Right lung (tissue), 5 donors: ENCODE results near the gene FEM1B. TPM values are rescaled to one million over a fixed set of nuclear protein-coding genes. Genes with fewer than 3 reads are reported as not detected.

Source experiments
- DNase-seq, 2 donors: peaks; one replicate each; pipeline ENCODE4 v3.0.0-alpha.2; 2013
- polyA plus RNA-seq, 5 donors: library from polyadenylated mRNA; unstranded; fragments of 120-200 nt; gene quantifications; one replicate each; pipeline versions ENCODE4 v1.2.1 to v1.2.3, GENCODE V29; 2013; ENCODE audit warnings: inconsistent platforms in 1 of 5, low replicate concordance in 1 of 5; ENCODE audit not compliant: insufficient read length in 5 of 5, insufficient read depth in 1 of 5

The FEM1B gene
- polyA plus RNA-seq, 5 donors = 32.6 to 59.9 (median 52.1) TPM

GRCh38 chr15:68256675-68257450, 20.7 kb upstream of the FEM1B start:
- DNase-seq = peak; percentile 87 to 89

- DNase-seq = no peak
Observed at GRCh38 chr15:68258692-68259091, 18.9 kb upstream of the FEM1B start.

- no peak for DNase-seq
Observed at GRCh38 chr15:68259883-68260282, 17.7 kb upstream of the FEM1B start.

GRCh38 chr15:68261241-68261640, 16.3 kb upstream of the FEM1B start:
- no peak for DNase-seq

- no peak for DNase-seq
Observed at GRCh38 chr15:68261980-68262379, 15.6 kb upstream of the FEM1B start.

GRCh38 chr15:68262514-68263356, 14.8 kb upstream of the FEM1B start:
- DNase-seq = no peak

- DNase-seq = no peak
Observed at GRCh38 chr15:68264282-68264681, 13.3 kb upstream of the FEM1B start.

- no peak for DNase-seq
Observed at GRCh38 chr15:68265081-68265480, 12.5 kb upstream of the FEM1B start.

- DNase-seq = no peak
Observed at GRCh38 chr15:68265674-68266073, 11.9 kb upstream of the FEM1B start.

GRCh38 chr15:68268405-68268804, 9.1 kb upstream of the FEM1B start:
- DNase-seq = no peak

- no peak for DNase-seq
Observed at GRCh38 chr15:68271854-68272471, 5.6 kb upstream of the FEM1B start.

- DNase-seq = no peak
Observed at GRCh38 chr15:68272721-68273271, 4.7 kb upstream of the FEM1B start.

- DNase-seq = no peak
Observed at GRCh38 chr15:68274201-68274848, 3.2 kb upstream of the FEM1B start.

- no peak for DNase-seq
Observed at GRCh38 chr15:68275165-68275746, 2.3 kb upstream of the FEM1B start.

GRCh38 chr15:68276668-68277067, 877 bp upstream of the FEM1B start:
- no peak for DNase-seq

GRCh38 chr15:68277131-68277602, 378 bp upstream of the FEM1B start:
- no peak for DNase-seq

GRCh38 chr15:68278345-68278594, 725 bp downstream of the FEM1B start:
- DNase-seq = no peak

- no peak for DNase-seq
Observed at GRCh38 chr15:68278595-68279405, 1.3 kb downstream of the FEM1B start.

- DNase-seq = no peak
Observed at GRCh38 chr15:68279779-68280753, 2.5 kb downstream of the FEM1B start.
